ENCODE data around the gene LIG4.

The LIG4 gene

DNA sequence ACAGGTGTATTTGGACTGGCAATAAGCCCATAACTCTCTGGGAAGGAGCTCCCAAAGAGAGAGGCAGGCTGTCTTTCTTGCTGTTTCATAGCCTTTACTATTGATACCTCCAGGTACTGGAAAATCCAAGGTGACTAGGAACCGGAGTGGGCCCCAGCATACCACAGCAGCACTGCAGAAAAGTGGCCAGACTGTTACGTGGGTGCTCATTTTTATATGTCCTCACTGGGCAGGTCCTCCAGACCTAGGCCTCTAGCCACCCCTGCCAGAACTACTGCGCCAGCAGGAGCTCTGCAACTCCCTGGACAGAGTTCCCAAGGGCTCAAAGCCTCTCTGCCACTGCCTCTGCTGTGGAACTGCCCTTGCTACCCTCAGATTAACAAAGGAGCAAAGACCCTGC is 46.4 kb downstream of the LIG4 start:
- CTCF ChIA-PET: no interaction called here
- POLR2A ChIA-PET: no interaction called here
- no peaks in the 10 kb centered on the region for H3K9me3 ChIP-seq (ENCODE audit: control insufficient read depth, insufficient read depth, low read depth, low read length)
- H3K4me3 ChIP-seq (ENCODE audit: low read depth, low read length): no peak overlapping the region
- no peak overlapping the region for H3K27ac ChIP-seq (ENCODE audit: extremely low read depth, low read depth, low read length)
- H3K36me3 ChIP-seq (ENCODE audit: control insufficient read depth in 2 of 2, insufficient read depth in 1 of 2, low read length in 2 of 2): no peaks in the 10 kb centered on the region
- H3K4me1 ChIP-seq (ENCODE audit: control insufficient read depth, insufficient read depth, low read length): no peaks in the 10 kb centered on the region
- TF ChIP-seq PBX3 (CRISPR knock-in tag; IDR thresholded peaks at IDR 0.05) (no peak), ZNF626 (tag by site-specific recombination; IDR thresholded peaks at IDR 0.05) (no peak), KLF1 (tag by site-specific recombination; IDR thresholded peaks at IDR 0.05) (no peak), ZNF24 (tag by site-specific recombination; IDR thresholded peaks at IDR 0.05) (no peak), ZSCAN30 (tag by site-specific recombination; IDR thresholded peaks at IDR 0.05) (no peak), HOXA7 (CRISPR knock-in tag; IDR thresholded peaks at IDR 0.05; ENCODE audit: borderline replicate concordance) (no peak)
- TF ChIP-seq, protein P1, sequence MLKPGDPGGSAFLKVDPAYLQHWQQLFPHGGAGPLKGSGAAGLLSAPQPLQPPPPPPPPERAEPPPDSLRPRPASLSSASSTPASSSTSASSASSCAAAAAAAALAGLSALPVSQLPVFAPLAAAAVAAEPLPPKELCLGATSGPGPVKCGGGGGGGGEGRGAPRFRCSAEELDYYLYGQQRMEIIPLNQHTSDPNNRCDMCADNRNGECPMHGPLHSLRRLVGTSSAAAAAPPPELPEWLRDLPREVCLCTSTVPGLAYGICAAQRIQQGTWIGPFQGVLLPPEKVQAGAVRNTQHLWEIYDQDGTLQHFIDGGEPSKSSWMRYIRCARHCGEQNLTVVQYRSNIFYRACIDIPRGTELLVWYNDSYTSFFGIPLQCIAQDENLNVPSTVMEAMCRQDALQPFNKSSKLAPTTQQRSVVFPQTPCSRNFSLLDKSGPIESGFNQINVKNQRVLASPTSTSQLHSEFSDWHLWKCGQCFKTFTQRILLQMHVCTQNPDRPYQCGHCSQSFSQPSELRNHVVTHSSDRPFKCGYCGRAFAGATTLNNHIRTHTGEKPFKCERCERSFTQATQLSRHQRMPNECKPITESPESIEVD (tag by site-specific recombination; IDR thresholded peaks at IDR 0.05): no peak

DNA sequence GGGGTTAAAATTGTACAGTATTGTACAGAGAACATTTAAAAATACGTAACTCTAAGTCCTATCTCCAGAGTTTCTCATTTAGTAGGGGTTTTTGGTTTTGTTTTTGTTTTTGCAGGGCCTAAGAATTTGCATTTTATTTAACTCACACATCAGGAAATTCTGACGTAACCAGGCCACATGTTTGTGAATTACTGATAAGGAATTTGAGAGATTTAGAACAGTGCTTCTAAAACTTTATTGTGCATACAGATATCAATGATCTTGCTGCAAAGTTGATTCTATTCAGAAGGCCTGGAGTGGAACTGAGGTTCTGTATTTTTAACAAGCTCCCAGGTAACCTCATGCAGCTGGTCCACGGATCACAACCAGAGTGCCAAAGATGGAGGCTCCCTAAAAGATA is 49.3 kb downstream of the LIG4 start:
- Histone ChIP-seq H3K27ac (ENCODE audit: extremely low read depth, low read depth, low read length) (no peak overlapping the region), H3K4me3 (ENCODE audit: low read depth, low read length) (no peak overlapping the region), H3K4me1 (ENCODE audit: control insufficient read depth, insufficient read depth, low read length) (no peaks in the 10 kb centered on the region), H3K36me3 (ENCODE audit: control insufficient read depth in 2 of 2, insufficient read depth in 1 of 2, low read length in 2 of 2) (no peaks in the 10 kb centered on the region), H3K9me3 (ENCODE audit: control insufficient read depth, insufficient read depth, low read depth, low read length) (no peaks in the 10 kb centered on the region)
- ChIA-PET POLR2A (no interaction called here), CTCF (interaction anchor here (0.6 to 2.8 kb wide), 2 partner anchors 11 to 691 kb away, joined by 6 to 18 read pairs; no protein-coding TSS in a partner anchor)
- TF ChIP-seq ZNF768 (tag by site-specific recombination; IDR thresholded peaks at IDR 0.05): no peak
- TF ChIP-seq, protein P2, sequence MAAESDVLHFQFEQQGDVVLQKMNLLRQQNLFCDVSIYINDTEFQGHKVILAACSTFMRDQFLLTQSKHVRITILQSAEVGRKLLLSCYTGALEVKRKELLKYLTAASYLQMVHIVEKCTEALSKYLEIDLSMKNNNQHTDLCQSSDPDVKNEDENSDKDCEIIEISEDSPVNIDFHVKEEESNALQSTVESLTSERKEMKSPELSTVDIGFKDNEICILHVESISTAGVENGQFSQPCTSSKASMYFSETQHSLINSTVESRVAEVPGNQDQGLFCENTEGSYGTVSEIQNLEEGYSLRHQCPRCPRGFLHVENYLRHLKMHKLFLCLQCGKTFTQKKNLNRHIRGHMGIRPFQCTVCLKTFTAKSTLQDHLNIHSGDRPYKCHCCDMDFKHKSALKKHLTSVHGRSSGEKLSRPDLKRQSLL (tag by site-specific recombination; IDR thresholded peaks at IDR 0.05): no peak
- no peak for TF ChIP-seq ZBTB21 (tag by site-specific recombination; IDR thresholded peaks at IDR 0.05)
- no peak for TF ChIP-seq ZNF624 (tag by site-specific recombination; IDR thresholded peaks at IDR 0.05)
- no peak for TF ChIP-seq KLF10 (tag by site-specific recombination; IDR thresholded peaks at IDR 0.05)
- no peak for TF ChIP-seq ZNF658 (tag by site-specific recombination; IDR thresholded peaks at IDR 0.05)
- no peak for TF ChIP-seq ZNF785 (tag by site-specific recombination; IDR thresholded peaks at IDR 0.05)
- TF ChIP-seq SP2 (tag by site-specific recombination; IDR thresholded peaks at IDR 0.05): no peak
- TF ChIP-seq, protein P3, sequence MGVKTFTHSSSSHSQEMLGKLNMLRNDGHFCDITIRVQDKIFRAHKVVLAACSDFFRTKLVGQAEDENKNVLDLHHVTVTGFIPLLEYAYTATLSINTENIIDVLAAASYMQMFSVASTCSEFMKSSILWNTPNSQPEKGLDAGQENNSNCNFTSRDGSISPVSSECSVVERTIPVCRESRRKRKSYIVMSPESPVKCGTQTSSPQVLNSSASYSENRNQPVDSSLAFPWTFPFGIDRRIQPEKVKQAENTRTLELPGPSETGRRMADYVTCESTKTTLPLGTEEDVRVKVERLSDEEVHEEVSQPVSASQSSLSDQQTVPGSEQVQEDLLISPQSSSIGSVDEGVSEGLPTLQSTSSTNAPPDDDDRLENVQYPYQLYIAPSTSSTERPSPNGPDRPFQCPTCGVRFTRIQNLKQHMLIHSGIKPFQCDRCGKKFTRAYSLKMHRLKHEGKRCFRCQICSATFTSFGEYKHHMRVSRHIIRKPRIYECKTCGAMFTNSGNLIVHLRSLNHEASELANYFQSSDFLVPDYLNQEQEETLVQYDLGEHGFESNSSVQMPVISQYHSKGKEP (tag by site-specific recombination; IDR thresholded peaks at IDR 0.05): no peak
- TF ChIP-seq ZNF266 (tag by site-specific recombination; IDR thresholded peaks at IDR 0.05; ENCODE audit: low read depth): no peak
- no peak for TF ChIP-seq ZNF600 (tag by site-specific recombination; IDR thresholded peaks at IDR 0.05)
- no peak for TF ChIP-seq ZSCAN30 (tag by site-specific recombination; IDR thresholded peaks at IDR 0.05)
- TF ChIP-seq ZNF132 (tag by site-specific recombination; IDR thresholded peaks at IDR 0.05; ENCODE audit: borderline replicate concordance): no peak
- TF ChIP-seq ZBTB20 (tag by site-specific recombination; IDR thresholded peaks at IDR 0.05): no peak
- no peak for TF ChIP-seq ZNF404 (tag by site-specific recombination; IDR thresholded peaks at IDR 0.05)
- no peak for TF ChIP-seq ZNF121 (tag by site-specific recombination; IDR thresholded peaks at IDR 0.05)

Measured in HEK293 (cell line).